Fibroblast of peridontal ligament (primary cell): ENCODE measurements around the gene ZNF608.

Source experiments
- DNase-seq: peaks from one replicate; pipeline ENCODE4 v3.0.0-alpha.2; 2010; ENCODE audit errors: extremely low read depth

ZNF608 gene

DNA sequence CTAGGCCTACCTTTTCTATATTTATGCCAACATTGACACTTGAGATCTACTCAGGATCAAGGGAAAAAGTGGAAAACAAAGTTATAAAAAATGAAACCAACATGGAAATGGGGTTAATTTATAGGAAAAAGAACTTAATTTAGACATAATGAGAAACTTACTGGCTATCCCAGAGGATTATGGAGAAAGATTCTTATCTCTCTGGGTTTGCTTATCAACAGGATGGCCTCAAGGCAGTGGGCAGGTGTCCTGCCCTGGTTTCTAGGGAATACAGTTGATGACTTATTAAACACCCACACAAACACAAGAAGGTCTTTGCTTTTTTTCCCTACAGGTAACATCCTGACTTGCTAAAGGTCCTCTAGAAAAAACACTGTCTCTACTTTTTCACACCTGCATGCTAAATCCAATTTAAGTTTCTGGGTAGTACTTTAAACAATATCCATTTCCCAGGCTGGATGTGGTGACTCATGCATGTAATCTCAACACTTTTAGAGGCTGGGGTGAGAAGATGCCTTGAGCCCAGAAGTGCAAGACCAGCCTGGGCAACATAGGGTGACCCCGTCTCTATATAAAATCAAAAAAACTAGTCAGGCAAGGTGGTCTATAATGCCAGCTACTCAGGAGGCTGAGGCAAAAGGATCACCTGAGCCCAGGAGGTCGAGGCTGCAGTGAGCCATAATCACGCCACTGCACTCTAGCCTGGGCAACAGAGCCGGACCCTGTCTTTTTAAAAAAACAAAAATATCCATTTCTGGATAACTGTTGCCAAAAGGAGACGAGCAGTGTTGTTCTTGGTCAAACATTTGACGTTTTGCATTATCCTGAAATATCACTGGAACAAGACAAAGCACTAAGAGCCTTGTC, 6.6 kb upstream of the ZNF608 start:
- DNase-seq: no peak

DNA sequence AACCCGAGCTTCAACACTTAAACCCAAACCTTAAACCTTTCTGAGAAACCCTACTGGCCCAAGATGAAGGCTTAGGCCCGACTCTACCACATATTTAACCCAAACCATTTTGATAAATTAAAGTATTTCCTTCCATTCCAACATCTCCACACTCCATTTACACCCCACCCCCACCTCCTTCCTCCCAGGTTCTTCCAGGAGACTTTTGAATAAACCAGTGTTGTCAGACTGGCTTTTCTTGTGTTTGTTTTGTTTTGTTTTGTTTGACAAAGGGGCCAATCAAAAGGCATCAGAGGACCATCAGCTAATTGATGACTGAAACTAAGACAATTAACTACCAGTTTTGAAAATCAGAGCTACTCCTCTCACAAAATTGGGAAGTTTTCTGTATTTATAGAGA, 4.6 kb upstream of the ZNF608 start:
- DNase-seq: no peak

GRCh38 chr5:124748687-124749594, 2.5 kb upstream of the ZNF608 start:
- peak; percentile 89 for DNase-seq

GRCh38 chr5:124747791-124748686, 1.6 kb upstream of the ZNF608 start:
- peak; percentile 53 for DNase-seq

DNA sequence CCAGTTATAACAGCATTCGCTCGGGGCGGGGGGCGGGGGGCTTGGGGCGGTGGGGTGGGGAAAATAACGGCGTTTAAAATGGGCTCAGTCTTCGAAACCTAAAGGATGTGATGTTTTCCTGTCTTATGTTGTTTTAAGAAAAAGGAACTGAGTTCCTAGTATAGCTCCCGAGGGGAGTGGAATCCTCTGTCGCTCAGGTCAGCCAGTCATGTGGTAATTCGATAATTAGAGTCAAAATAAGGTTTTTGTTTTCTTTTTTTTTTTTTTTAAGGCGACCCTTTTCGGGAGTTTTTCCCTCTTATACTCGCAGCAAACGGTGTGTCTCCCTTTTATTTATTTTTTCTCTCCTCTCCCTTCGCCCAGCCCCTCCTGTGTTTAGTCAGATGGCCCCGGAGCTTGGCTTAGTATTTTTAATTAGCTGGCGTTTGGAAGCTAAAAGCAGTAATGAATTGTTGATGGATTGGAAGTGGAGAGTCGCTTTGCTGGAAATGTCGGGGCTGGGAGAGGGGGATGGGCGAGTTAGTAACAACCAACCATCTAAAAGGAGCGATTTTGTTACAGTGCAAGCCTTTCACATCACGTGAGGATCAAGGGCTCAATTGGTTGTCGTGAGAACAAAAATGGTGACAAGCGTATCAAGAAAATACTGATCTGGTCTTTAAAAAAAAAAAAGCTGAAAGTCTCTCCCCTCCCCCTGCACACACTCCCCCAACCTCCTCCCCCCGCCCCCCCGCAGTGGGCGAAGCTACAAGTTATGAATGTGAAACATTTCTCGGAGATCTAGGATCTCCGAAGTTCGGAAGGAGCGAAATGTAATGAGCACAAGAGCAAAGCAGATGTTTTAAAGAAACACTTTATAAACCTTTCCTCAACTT, 714 bp upstream of the ZNF608 start:
- DNase-seq: peak; percentile 98

DNA sequence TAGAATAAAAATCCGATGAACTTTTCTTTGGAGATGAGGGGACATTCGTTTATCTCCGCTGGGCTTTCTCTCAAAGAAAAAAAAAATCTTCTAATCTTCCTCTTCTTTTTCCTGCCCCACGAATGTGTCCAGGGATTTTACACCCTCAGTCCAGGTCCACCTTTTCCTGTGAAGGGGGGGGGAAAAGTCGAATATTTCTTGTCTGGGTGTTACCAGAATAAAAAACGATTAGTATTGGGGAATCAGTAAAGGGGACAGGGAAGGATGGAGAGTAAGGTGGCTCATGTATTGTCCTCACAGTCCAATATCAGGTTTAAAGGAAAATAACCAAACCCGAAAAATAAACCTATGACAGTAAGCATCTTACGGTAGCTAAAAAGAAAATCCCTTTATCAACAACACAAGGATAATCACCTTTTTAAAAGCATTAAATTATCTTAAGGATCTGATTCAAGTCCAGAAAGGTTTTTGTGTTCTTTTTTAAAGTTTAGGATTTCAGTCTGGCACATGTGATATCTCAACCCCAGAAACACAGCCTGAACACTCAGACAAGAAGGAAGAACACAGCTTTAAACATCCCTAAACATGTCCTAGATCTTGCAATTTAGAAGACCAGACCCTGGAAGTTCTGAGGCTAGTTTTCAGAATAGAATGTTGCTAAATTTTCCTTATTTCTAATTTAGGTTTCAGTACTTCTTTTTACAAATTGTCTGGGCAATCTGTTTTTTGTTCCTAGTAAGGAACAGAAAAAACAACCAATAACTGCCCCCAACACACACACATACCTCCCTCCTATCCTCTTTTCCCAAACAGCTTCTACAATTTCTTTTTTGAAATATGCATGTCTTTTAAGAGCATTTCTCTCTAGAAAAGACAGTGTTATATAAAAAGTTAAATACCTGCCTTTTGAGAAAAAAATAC, 1.2 kb downstream of the ZNF608 start:
- DNase-seq: peak; percentile 46

- no peak for DNase-seq
These were observed 2.1 kb downstream of the ZNF608 start for GRCh38 chr5:124744170-124744971.

DNA sequence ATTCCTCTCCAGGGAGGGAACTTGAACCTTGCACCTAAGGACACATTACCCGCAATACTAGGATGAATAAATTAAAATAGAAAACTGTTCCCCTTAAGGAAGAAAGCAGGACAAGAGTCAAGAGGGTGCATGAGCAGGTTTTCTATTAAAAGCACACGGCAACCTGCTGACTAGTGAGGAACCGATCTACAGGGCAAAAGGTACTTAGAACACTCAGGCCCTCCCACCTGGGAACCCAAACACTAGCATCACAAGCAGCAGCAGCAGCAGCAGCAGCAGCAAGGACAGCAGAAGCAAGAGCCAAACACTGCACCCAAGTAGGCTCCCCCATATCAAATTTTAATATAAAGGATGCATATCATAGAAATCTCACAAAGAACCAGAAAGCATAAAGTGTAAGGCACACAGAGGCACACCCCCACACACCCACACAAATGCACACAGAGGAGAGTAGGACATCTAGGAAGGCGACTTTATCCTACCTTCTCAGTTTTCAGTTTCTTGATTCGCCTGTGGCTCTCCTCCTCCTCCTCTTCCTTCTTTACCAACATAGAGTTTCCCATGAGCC, 2.8 kb downstream of the ZNF608 start:
- DNase-seq: no peak

DNA sequence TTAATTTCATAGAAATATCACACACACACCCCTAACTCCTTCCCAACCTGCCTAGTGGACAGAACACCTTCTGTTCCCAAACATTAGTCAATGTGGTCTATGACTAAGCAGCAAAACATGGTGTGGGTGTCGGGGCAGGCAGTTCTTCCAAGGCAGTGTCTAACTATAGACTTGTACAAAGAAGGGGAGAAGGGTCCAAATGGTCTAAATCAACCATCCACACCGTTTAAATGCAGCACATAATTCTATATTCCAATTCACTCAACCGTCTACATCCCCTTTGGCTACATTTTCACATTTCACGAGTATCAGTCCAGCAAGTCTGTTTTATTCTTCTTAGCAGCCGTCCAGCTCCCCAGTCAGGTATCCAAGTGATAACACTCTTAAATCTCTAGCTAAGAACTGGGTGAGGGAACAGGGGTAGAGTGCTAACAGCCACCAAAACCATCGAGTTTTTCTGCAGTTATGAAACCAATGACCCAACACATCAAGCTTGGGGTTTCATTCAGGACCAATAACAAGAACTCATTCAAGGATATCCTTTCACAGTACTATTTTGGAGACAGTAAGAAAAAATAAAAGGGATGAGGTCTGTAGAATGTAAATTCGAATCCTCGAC, 3.3 kb downstream of the ZNF608 start:
- DNase-seq: peak; percentile 54

GRCh38 chr5:124742521-124742920, 3.9 kb downstream of the ZNF608 start:
- DNase-seq: no peak

DNA sequence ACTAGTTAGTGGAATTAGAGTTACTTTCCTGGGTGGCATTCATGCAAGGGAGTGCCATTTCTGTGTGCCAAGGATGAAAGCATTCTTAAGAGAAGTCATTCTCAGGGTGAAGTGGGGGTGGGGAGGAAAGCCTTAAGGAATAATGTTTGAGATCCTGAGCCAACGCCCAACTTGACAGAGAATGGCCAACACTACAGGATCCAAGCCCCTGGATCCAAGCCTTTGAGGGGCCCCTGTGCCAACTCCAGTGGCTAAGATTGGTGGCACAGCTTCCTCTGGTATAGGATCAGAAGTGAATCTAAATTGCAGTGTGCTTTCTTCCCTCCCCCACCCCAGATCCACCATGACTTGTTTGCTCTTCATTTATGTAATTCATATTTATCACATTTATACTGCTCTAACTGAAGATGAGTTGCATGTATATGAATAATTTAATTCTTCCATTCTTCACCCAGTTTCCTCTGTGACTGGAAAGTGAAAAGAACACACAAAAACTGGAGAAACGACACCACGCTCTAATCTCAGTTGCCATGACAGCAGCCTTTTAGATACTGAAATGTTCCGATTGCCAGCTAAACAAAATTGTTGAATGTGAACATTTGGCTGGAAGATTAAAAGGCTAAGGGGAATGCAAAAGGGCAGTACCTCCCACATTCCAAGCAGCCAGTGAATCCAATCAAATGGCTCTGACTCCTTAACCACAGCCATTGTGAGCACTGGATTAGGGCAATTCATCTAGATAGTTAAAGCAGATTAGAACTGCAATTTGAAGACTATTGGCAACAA, 4.5 kb downstream of the ZNF608 start:
- peak; percentile 93 for DNase-seq

DNA sequence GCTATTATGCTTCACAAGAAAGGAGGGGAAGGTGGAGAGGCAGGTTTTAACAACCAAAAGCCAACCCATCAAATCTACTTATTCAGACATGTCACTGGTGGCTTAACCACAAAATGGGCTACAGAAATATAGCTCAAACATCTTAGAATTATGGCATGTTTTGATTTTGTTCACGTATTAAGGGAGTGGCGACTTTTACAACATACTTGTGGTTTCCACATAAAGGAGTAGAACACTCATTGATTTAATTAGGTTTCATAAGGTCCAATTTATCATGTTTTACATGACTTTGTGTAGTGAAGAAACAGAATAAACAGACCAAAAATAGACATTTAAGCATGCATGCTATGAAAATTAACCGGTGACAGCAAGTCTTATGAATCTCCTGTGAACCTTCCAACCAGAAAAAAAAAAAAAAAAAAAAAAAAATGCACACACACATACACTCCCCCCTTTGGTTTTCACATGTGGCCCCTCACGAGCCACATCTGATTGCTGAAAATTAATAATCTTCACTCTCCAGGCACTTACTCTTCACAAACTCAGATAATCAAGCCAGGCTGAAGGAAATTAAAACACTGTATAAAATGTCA, 5.4 kb downstream of the ZNF608 start:
- peak; percentile 76 for DNase-seq

- no peak for DNase-seq
These were observed 6.4 kb downstream of the ZNF608 start for GRCh38 chr5:124740071-124740470.

- DNase-seq: no peak
These were observed 6.8 kb downstream of the ZNF608 start for GRCh38 chr5:124739634-124740025.

- no peak for DNase-seq
These were observed 7.5 kb downstream of the ZNF608 start for GRCh38 chr5:124738681-124739633.

- no peak for DNase-seq
These were observed 8.8 kb downstream of the ZNF608 start for GRCh38 chr5:124737651-124738050.
